ENCODE data around the gene LAMA2. TPM values are rescaled to one million over a fixed set of nuclear protein-coding genes. Genes with fewer than 3 reads are reported as not detected.

Gene LAMA2
- total and polyA plus RNA-seq, 3 donors from 2014 or later: 25.9 to 94.8 (median 56.0) TPM

- Histone ChIP-seq H3K9me3 (no peaks in the 10 kb centered on the region), H3K4me3 (no peak overlapping the region), H3K27me3 (no peaks in the 10 kb centered on the region), H3K36me3 (ENCODE audit: low read depth, missing control alignments) (no peaks in the 10 kb centered on the region), H3K27ac (no peak overlapping the region), H3K4me1 (no peaks in the 10 kb centered on the region)
- intact Hi-C loops (cut with DNase I; ENCODE audit: low total_unique reads): no loop called here
- TF ChIP-seq CTCF (IDR thresholded peaks at IDR 0.05) (no peak), POLR2A (IDR thresholded peaks at IDR 0.05) (no peak)
- WGBS, 2 donors: 87 to 89% methylated on average over 3 of the region's 3 CpGs
- no peak for DNase-seq
Observed at GRCh38 chr6:129186988-129187387, 304.1 kb downstream of the LAMA2 start.

GRCh38 chr6:129188306-129188705, 305.4 kb downstream of the LAMA2 start:
- no peak overlapping the region for H3K4me3 ChIP-seq
- no peak for TF ChIP-seq POLR2A (IDR thresholded peaks at IDR 0.05)
- TF ChIP-seq CTCF (IDR thresholded peaks at IDR 0.05): no peak
- 77 to 81% methylated on average over 2 of the region's 2 CpGs for WGBS, 2 donors
- no peaks in the 10 kb centered on the region for H3K36me3 ChIP-seq (ENCODE audit: low read depth, missing control alignments)
- intact Hi-C loops (cut with DNase I; ENCODE audit: low total_unique reads): no loop called here
- no peak overlapping the region for H3K27ac ChIP-seq
- DNase-seq: no peak
- no peaks in the 10 kb centered on the region for H3K27me3 ChIP-seq
- no peaks in the 10 kb centered on the region for H3K4me1 ChIP-seq
- no peaks in the 10 kb centered on the region for H3K9me3 ChIP-seq

- Histone ChIP-seq H3K4me3 (no peak overlapping the region), H3K36me3 (ENCODE audit: low read depth, missing control alignments) (no peaks in the 10 kb centered on the region), H3K27me3 (no peaks in the 10 kb centered on the region), H3K27ac (no peak overlapping the region), H3K9me3 (no peaks in the 10 kb centered on the region), H3K4me1 (no peaks in the 10 kb centered on the region)
- no peak for DNase-seq
- intact Hi-C loops (cut with DNase I; ENCODE audit: low total_unique reads): no loop called here
- 94% methylated on average over 2 of the region's 2 CpGs for WGBS, 2 donors
- TF ChIP-seq CTCF (IDR thresholded peaks at IDR 0.05) (no peak), POLR2A (IDR thresholded peaks at IDR 0.05) (no peak)
Observed at GRCh38 chr6:129188795-129189194, 305.9 kb downstream of the LAMA2 start.

DNA sequence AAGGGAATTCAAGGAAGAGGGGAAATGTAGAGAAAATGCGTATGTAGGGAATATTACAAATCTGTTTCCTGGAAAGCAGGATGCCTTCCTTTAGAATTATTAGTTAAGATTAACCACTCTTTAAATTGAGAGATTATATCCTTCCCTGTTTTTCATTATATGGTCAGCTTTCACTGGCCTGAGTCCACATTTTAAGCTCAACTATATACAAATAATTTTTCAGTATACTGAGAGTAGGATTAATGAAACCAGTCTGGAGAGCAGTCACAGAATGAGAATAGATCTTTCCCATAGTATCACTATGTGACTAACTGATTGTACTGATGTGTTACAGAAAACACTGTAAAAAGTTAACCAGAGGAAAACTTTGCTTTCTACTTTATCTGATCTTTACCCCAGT, 306.3 kb downstream of the LAMA2 start:
- Histone ChIP-seq H3K27ac (no peak overlapping the region), H3K9me3 (no peaks in the 10 kb centered on the region), H3K36me3 (ENCODE audit: low read depth, missing control alignments) (no peaks in the 10 kb centered on the region), H3K27me3 (no peaks in the 10 kb centered on the region), H3K4me3 (no peak overlapping the region), H3K4me1 (no peaks in the 10 kb centered on the region)
- DNase-seq: no peak
- intact Hi-C loops (cut with DNase I; ENCODE audit: low total_unique reads): no loop called here
- TF ChIP-seq POLR2A (IDR thresholded peaks at IDR 0.05) (no peak), CTCF (IDR thresholded peaks at IDR 0.05) (no peak)
- WGBS, 2 donors: 96 to 97% methylated on average over 1 of the region's 1 CpG

DNA sequence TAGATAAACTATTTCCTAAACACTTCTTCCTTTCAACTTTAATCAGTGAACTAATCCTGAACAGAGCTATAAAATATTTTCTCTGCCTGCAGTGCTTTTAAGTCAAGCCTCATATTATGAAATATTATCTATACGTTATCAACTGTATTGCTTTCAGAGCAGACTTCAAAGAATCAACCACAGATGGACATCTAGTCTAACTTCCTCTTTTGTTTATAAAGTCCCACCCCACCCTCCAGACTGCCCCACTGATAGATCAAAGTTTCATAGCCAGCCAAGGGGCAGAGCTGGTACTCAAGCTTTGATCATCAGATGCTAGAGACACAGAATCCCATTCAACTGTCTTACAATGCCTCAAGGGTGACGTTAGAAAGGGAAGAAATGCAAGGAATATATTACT, 308.3 kb downstream of the LAMA2 start:
- intact Hi-C loops (cut with DNase I; ENCODE audit: low total_unique reads): no loop called here
- DNase-seq: no peak
- H3K9me3 ChIP-seq: no peaks in the 10 kb centered on the region
- H3K27ac ChIP-seq: no peak overlapping the region
- H3K4me1 ChIP-seq: no peaks in the 10 kb centered on the region
- H3K36me3 ChIP-seq (ENCODE audit: low read depth, missing control alignments): no peaks in the 10 kb centered on the region
- no peak overlapping the region for H3K4me3 ChIP-seq
- WGBS, 2 donors: 88 to 90% methylated on average over 2 of the region's 2 CpGs
- no peaks in the 10 kb centered on the region for H3K27me3 ChIP-seq
- TF ChIP-seq CTCF (IDR thresholded peaks at IDR 0.05) (no peak), POLR2A (IDR thresholded peaks at IDR 0.05) (no peak)

Data from testis (tissue), 3 donors.